ENCODE results near the gene BICRAL.
"Not testable (repeated sequence)": the region's sequence is repeated elsewhere in the genome, so short reads cannot be mapped to it uniquely, and the experiment has no call there.

Gene BICRAL

DNA sequence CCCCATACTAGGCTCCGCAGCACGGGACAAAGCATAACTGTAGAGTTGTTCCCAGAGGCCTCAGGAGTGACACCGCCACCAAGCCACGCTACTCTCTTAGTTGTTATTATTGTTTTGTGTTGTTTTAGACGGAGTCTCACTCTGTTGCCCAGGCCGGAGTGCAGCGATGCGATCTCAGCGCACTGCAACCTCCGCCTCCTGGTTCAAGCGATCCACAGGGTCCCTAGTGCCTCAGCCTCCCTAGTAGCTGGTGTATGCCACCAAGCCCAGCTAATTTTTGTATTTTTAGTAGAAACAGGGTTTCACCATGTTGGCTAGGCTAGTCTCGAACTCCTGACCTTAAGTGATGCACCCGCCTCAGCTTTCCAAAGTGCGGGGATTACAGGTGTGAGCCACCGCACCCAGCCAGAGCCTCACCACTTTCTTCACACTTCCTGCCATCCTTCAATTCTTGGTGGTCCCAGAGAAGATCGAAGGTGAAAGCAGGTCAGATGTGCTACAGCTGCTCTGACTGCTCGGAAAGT is 109.4 kb downstream of the BICRAL start:
- peaks cover 0 to 4% of the 10 kb centered on the region in 2 donors for H3K36me3 ChIP-seq (ENCODE audit: control insufficient read depth in 2 of 2, insufficient read depth in 2 of 2, low read length in 2 of 2)
- peaks cover 3 to 6% of the 10 kb centered on the region in 2 donors for H3K4me1 ChIP-seq (ENCODE audit: control insufficient read depth in 2 of 2, insufficient read depth in 2 of 2, low read length in 2 of 2)
- peak overlapping the region; percentile 42 to 93 for H3K27ac ChIP-seq (ENCODE audit: low read depth in 2 of 2, low read length in 2 of 2)
- H3K9me3 ChIP-seq (ENCODE audit: control insufficient read depth in 2 of 2, low read length in 2 of 2) = no peaks in the 10 kb centered on the region
- peak overlapping the region; percentile 96 to 97 for H3K9ac ChIP-seq (ENCODE audit: low read depth in 1 of 2, low read length in 2 of 2)
- H3K4me3 ChIP-seq (ENCODE audit: low read length in 2 of 2) = peak overlapping the region; percentile 90 to 98
- no peaks in the 10 kb centered on the region for H3K27me3 ChIP-seq (ENCODE audit: control insufficient read depth in 2 of 2, insufficient read depth in 2 of 2, low read length in 2 of 2)

DNA sequence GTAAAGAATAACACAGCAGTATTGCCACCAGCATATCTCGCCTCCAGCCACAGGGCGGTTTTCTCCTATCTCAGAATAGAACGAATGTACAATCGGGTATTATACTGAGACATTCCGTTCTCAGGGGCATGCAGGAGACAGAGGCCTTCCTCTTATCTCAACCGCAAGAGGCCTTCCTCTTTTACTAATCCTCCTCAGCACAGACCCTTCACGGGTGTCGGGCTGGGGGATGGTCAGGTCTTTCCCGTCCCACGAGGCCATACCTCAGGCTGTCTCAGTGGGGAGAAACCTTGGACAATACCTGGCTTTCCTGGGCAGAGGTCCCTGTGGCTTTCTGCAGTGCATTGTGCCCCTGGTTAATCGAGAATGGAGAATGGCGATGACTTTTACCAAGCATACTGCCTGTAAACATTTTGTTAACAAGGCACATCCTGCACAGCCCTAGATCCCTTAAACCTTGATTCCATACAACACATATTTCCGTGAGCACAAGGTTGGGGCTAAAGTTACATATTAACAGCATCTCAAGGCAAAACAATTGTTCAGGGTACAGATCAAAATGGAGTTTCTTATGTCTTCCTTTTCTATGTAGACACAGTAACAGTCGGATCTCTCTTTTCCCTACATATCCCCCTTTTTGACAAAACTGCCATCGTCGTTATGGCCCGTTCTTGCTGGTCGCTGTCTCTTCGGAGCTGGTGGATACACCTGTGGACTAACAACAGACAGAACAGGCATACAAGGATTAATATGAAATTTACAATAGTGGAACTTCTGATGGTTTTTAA is 112.4 kb downstream of the BICRAL start:
- Histone ChIP-seq H3K27ac (ENCODE audit: low read depth in 2 of 2, low read length in 2 of 2) (peak overlapping the region in 1 of 2 donors; percentile 32), H3K9ac (ENCODE audit: low read depth in 1 of 2, low read length in 2 of 2) (peak overlapping the region in 1 of 2 donors; percentile 41)
- not testable (repeated sequence) for H3K4me3 ChIP-seq (ENCODE audit: low read length in 2 of 2); H3K36me3 ChIP-seq (ENCODE audit: control insufficient read depth in 2 of 2, insufficient read depth in 2 of 2, low read length in 2 of 2); H3K9me3 ChIP-seq (ENCODE audit: control insufficient read depth in 2 of 2, low read length in 2 of 2); H3K4me1 ChIP-seq (ENCODE audit: control insufficient read depth in 2 of 2, insufficient read depth in 2 of 2, low read length in 2 of 2); H3K27me3 ChIP-seq (ENCODE audit: control insufficient read depth in 2 of 2, insufficient read depth in 2 of 2, low read length in 2 of 2)

GRCh38 chr6:42896178-42896719 is 114.4 kb downstream of the BICRAL start:
- Histone ChIP-seq H3K36me3 (ENCODE audit: control insufficient read depth in 2 of 2, insufficient read depth in 2 of 2, low read length in 2 of 2) (no peaks in the 10 kb centered on the region), H3K27ac (ENCODE audit: low read depth in 2 of 2, low read length in 2 of 2) (no peak overlapping the region), H3K9ac (ENCODE audit: low read depth in 1 of 2, low read length in 2 of 2) (no peak overlapping the region), H3K4me1 (ENCODE audit: control insufficient read depth in 2 of 2, insufficient read depth in 2 of 2, low read length in 2 of 2) (peaks cover 2% of the 10 kb centered on the region in 2 donors), H3K9me3 (ENCODE audit: control insufficient read depth in 2 of 2, low read length in 2 of 2) (no peaks in the 10 kb centered on the region), H3K4me3 (ENCODE audit: low read length in 2 of 2) (no peak overlapping the region), H3K27me3 (ENCODE audit: control insufficient read depth in 2 of 2, insufficient read depth in 2 of 2, low read length in 2 of 2) (no peaks in the 10 kb centered on the region)

DNA sequence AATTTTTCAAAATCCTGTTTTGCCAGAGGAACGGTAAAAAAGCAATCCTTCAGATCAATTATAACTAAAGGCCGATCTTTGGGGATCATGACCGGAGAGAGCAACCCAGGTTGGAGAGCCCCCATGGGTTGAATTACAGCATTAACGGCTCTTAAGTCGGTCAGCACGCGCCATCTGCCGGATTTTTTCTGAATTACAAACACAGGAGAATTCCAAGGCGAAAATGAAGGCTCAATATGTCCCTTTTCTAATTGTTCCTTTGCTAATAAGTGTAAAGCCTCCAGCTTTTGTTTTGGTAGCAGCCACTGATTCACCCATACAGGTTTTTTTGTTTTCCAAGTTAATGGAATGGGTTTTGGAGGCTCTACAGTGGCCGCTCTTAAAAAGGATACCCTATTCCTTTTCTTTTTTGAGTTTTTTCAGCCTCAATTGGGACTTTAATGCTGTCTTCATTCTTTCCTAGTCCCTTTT is 117.1 kb downstream of the BICRAL start:
- H3K4me3 ChIP-seq (ENCODE audit: low read length in 2 of 2) = no peak overlapping the region
- peaks cover 0 to 5% of the 10 kb centered on the region in 2 donors for H3K4me1 ChIP-seq (ENCODE audit: control insufficient read depth in 2 of 2, insufficient read depth in 2 of 2, low read length in 2 of 2)
- H3K27ac ChIP-seq (ENCODE audit: low read depth in 2 of 2, low read length in 2 of 2) = no peak overlapping the region
- H3K9me3 ChIP-seq (ENCODE audit: control insufficient read depth in 2 of 2, low read length in 2 of 2) = no peaks in the 10 kb centered on the region
- no peak overlapping the region for H3K9ac ChIP-seq (ENCODE audit: low read depth in 1 of 2, low read length in 2 of 2)
- H3K36me3 ChIP-seq (ENCODE audit: control insufficient read depth in 2 of 2, insufficient read depth in 2 of 2, low read length in 2 of 2) = no peaks in the 10 kb centered on the region
- no peaks in the 10 kb centered on the region for H3K27me3 ChIP-seq (ENCODE audit: control insufficient read depth in 2 of 2, insufficient read depth in 2 of 2, low read length in 2 of 2)

DNA sequence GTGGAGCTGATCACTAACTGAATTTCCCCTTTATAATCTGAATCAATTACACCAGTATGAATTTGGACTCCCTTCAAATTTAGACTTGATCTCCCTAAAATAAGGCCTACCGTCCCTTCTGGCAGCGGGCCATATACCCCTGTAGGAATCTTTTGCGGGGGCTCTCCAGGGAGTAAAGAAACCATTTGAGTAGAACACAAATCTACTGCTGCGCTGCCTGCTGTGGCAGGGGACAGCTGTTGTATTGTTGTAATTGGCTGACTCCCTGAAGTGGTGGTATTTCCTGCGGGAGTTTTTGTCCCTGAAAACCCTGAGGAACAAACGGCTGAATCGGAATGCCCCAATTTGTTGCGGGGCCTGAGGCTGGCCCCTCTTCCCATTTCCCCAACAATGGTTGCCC is 118.0 kb downstream of the BICRAL start:
- Histone ChIP-seq H3K9me3 (ENCODE audit: control insufficient read depth in 2 of 2, low read length in 2 of 2) (no peaks in the 10 kb centered on the region), H3K4me1 (ENCODE audit: control insufficient read depth in 2 of 2, insufficient read depth in 2 of 2, low read length in 2 of 2) (peaks cover 0 to 5% of the 10 kb centered on the region in 2 donors), H3K36me3 (ENCODE audit: control insufficient read depth in 2 of 2, insufficient read depth in 2 of 2, low read length in 2 of 2) (no peaks in the 10 kb centered on the region), H3K27ac (ENCODE audit: low read depth in 2 of 2, low read length in 2 of 2) (no peak overlapping the region), H3K4me3 (ENCODE audit: low read length in 2 of 2) (no peak overlapping the region), H3K9ac (ENCODE audit: low read depth in 1 of 2, low read length in 2 of 2) (no peak overlapping the region), H3K27me3 (ENCODE audit: control insufficient read depth in 2 of 2, insufficient read depth in 2 of 2, low read length in 2 of 2) (no peaks in the 10 kb centered on the region)

DNA sequence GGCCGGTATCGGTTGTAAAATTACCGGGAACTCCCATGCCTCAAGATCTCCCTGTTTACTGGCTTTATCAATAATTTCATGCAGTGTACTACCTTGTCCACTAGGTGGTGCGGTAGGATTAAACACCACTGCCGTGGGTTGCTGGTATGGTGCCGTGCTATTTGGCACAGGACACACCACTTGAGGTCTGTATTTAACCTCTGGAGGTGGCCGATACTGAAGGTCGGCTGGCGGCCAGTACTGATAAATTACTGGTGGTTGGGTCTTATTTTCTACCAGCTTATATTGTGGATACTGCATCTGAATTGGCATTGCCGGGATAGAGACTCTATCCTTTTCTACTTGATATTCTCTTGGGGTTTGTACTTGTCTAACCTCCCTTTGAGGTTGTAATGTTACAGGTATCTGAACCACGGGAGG is 119.7 kb downstream of the BICRAL start:
- Histone ChIP-seq H3K4me3 (ENCODE audit: low read length in 2 of 2) (no peak overlapping the region), H3K27ac (ENCODE audit: low read depth in 2 of 2, low read length in 2 of 2) (no peak overlapping the region), H3K36me3 (ENCODE audit: control insufficient read depth in 2 of 2, insufficient read depth in 2 of 2, low read length in 2 of 2) (no peaks in the 10 kb centered on the region), H3K9ac (ENCODE audit: low read depth in 1 of 2, low read length in 2 of 2) (no peak overlapping the region), H3K9me3 (ENCODE audit: control insufficient read depth in 2 of 2, low read length in 2 of 2) (no peaks in the 10 kb centered on the region), H3K4me1 (ENCODE audit: control insufficient read depth in 2 of 2, insufficient read depth in 2 of 2, low read length in 2 of 2) (peaks cover 0 to 5% of the 10 kb centered on the region in 2 donors), H3K27me3 (ENCODE audit: control insufficient read depth in 2 of 2, insufficient read depth in 2 of 2, low read length in 2 of 2) (no peaks in the 10 kb centered on the region)

GRCh38 chr6:42902429-42903263 is 120.8 kb downstream of the BICRAL start:
- not testable (repeated sequence) for H3K36me3 ChIP-seq (ENCODE audit: control insufficient read depth in 2 of 2, insufficient read depth in 2 of 2, low read length in 2 of 2); H3K27me3 ChIP-seq (ENCODE audit: control insufficient read depth in 2 of 2, insufficient read depth in 2 of 2, low read length in 2 of 2); H3K9me3 ChIP-seq (ENCODE audit: control insufficient read depth in 2 of 2, low read length in 2 of 2); H3K4me3 ChIP-seq (ENCODE audit: low read length in 2 of 2); H3K4me1 ChIP-seq (ENCODE audit: control insufficient read depth in 2 of 2, insufficient read depth in 2 of 2, low read length in 2 of 2); H3K9ac ChIP-seq (ENCODE audit: low read depth in 1 of 2, low read length in 2 of 2); H3K27ac ChIP-seq (ENCODE audit: low read depth in 2 of 2, low read length in 2 of 2)

GRCh38 chr6:42904467-42904866 is 122.6 kb downstream of the BICRAL start:
- Histone ChIP-seq H3K27ac (ENCODE audit: low read depth in 2 of 2, low read length in 2 of 2) (no peak overlapping the region), H3K4me1 (ENCODE audit: control insufficient read depth in 2 of 2, insufficient read depth in 2 of 2, low read length in 2 of 2) (peaks cover 0 to 5% of the 10 kb centered on the region in 2 donors), H3K27me3 (ENCODE audit: control insufficient read depth in 2 of 2, insufficient read depth in 2 of 2, low read length in 2 of 2) (no peaks in the 10 kb centered on the region), H3K9ac (ENCODE audit: low read depth in 1 of 2, low read length in 2 of 2) (no peak overlapping the region), H3K36me3 (ENCODE audit: control insufficient read depth in 2 of 2, insufficient read depth in 2 of 2, low read length in 2 of 2) (no peaks in the 10 kb centered on the region), H3K9me3 (ENCODE audit: control insufficient read depth in 2 of 2, low read length in 2 of 2) (no peaks in the 10 kb centered on the region), H3K4me3 (ENCODE audit: low read length in 2 of 2) (no peak overlapping the region)

GRCh38 chr6:42907336-42907735 is 125.5 kb downstream of the BICRAL start:
- Histone ChIP-seq H3K27me3 (ENCODE audit: control insufficient read depth in 2 of 2, insufficient read depth in 2 of 2, low read length in 2 of 2) (no peaks in the 10 kb centered on the region), H3K27ac (ENCODE audit: low read depth in 2 of 2, low read length in 2 of 2) (no peak overlapping the region), H3K9me3 (ENCODE audit: control insufficient read depth in 2 of 2, low read length in 2 of 2) (no peaks in the 10 kb centered on the region), H3K9ac (ENCODE audit: low read depth in 1 of 2, low read length in 2 of 2) (no peak overlapping the region), H3K36me3 (ENCODE audit: control insufficient read depth in 2 of 2, insufficient read depth in 2 of 2, low read length in 2 of 2) (no peaks in the 10 kb centered on the region), H3K4me3 (ENCODE audit: low read length in 2 of 2) (no peak overlapping the region), H3K4me1 (ENCODE audit: control insufficient read depth in 2 of 2, insufficient read depth in 2 of 2, low read length in 2 of 2) (no peaks in the 10 kb centered on the region)

DNA sequence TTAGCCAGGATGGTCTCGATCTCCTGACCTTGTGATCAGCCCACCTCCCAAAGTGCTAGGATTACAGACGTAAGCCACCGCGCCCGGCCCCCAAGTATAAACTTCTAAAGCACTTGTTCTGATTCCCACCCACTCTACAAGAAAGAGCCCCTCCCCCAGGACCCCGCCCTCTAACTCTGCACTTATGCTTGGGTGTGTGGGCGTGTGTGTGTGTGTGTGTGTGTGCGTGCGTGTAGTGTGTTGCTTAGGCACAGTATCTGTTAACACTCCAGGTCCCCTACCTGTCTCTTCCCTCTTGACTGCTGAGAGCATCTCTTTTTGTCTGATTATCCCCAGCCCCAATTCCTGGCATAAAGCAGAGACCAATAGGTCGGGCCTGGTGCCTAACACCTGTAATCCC is 128.0 kb downstream of the BICRAL start:
- Histone ChIP-seq H3K27ac (ENCODE audit: low read depth in 2 of 2, low read length in 2 of 2) (no peak overlapping the region), H3K9me3 (ENCODE audit: control insufficient read depth in 2 of 2, low read length in 2 of 2) (no peaks in the 10 kb centered on the region)

More for the DNA sequence above, 128.0 kb downstream of the BICRAL start:
- H3K4me1 ChIP-seq (ENCODE audit: control insufficient read depth in 2 of 2, insufficient read depth in 2 of 2, low read length in 2 of 2) = no peaks in the 10 kb centered on the region
- H3K36me3 ChIP-seq (ENCODE audit: control insufficient read depth in 2 of 2, insufficient read depth in 2 of 2, low read length in 2 of 2) = no peaks in the 10 kb centered on the region
- H3K9ac ChIP-seq (ENCODE audit: low read depth in 1 of 2, low read length in 2 of 2) = no peak overlapping the region
- H3K4me3 ChIP-seq (ENCODE audit: low read length in 2 of 2) = no peak overlapping the region
- no peaks in the 10 kb centered on the region for H3K27me3 ChIP-seq (ENCODE audit: control insufficient read depth in 2 of 2, insufficient read depth in 2 of 2, low read length in 2 of 2)

Measured in mucosa of rectum (tissue), 2 donors.